Panc1 (cell line): ENCODE results near the gene TMEM217.

Source experiments
- SIN3A ChIP-seq: IDR thresholded peaks from 2 replicates; pipeline ENCODE4 v1.6.1; 2012; ENCODE audit warnings: low read depth, mild to moderate bottlenecking, low read length, moderate library complexity, borderline replicate concordance; ENCODE audit not compliant: insufficient read depth
- TCF7L2 ChIP-seq: IDR thresholded peaks from 2 replicates; pipeline ENCODE4 v1.6.1; 2011; ENCODE audit warnings: mild to moderate bottlenecking, low read depth, low read length, inconsistent platforms
- TF ChIP-seq, protein P1 (sequence below): fragments of 450-650 bp; IDR thresholded peaks from 2 replicates; pipeline ENCODE4 v1.5.1; 2017; ENCODE audit warnings: mild to moderate bottlenecking
- TF ChIP-seq, protein P2 (sequence below), 2 experiments: IDR thresholded peaks; 2 replicates each; pipeline ENCODE4 v1.6.1; 2011 to 2012; ENCODE audit warnings: low read depth in 2 of 2, control low read depth in 1 of 2, low read length in 1 of 2, mild to moderate bottlenecking in 1 of 2, moderate library complexity in 1 of 2; ENCODE audit not compliant: insufficient read depth in 1 of 2

DNA sequence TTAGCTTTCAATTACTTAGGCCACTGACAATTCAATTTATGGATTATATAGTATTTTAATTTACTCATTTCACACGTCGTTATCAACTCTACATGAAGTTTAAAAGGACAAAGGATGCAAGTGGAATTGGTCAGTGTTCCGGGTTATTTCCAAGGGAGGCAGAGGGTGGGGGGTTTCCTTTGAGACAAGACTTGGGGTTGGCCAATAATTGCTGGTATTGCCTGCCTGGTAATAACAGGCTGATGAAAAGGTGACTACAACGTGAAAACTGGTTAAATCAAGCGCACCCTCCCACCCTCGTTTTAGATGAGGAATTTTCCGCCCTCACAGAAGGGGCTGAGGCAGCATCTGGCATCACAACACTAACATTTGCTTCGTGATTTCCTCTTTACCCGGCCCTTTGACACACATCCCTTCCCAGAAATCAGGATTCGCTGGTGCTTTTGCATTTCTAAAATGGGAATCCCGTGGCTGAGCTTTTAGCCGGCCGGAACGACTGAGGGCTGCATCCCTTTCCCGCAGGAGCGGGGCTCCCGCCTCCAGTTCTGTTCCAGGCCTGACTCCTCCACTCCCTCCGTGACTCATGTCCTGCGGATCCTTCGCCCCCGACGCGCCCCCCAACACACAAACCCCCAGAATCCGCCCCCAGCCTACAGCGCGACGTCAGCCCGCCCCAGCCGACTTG, 89.0 kb downstream of the TMEM217 start:
- TF ChIP-seq, protein P1, sequence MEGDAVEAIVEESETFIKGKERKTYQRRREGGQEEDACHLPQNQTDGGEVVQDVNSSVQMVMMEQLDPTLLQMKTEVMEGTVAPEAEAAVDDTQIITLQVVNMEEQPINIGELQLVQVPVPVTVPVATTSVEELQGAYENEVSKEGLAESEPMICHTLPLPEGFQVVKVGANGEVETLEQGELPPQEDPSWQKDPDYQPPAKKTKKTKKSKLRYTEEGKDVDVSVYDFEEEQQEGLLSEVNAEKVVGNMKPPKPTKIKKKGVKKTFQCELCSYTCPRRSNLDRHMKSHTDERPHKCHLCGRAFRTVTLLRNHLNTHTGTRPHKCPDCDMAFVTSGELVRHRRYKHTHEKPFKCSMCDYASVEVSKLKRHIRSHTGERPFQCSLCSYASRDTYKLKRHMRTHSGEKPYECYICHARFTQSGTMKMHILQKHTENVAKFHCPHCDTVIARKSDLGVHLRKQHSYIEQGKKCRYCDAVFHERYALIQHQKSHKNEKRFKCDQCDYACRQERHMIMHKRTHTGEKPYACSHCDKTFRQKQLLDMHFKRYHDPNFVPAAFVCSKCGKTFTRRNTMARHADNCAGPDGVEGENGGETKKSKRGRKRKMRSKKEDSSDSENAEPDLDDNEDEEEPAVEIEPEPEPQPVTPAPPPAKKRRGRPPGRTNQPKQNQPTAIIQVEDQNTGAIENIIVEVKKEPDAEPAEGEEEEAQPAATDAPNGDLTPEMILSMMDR: no peak
- TF ChIP-seq SIN3A: no peak
- TF ChIP-seq TCF7L2: no peak
- TF ChIP-seq, protein P2, sequence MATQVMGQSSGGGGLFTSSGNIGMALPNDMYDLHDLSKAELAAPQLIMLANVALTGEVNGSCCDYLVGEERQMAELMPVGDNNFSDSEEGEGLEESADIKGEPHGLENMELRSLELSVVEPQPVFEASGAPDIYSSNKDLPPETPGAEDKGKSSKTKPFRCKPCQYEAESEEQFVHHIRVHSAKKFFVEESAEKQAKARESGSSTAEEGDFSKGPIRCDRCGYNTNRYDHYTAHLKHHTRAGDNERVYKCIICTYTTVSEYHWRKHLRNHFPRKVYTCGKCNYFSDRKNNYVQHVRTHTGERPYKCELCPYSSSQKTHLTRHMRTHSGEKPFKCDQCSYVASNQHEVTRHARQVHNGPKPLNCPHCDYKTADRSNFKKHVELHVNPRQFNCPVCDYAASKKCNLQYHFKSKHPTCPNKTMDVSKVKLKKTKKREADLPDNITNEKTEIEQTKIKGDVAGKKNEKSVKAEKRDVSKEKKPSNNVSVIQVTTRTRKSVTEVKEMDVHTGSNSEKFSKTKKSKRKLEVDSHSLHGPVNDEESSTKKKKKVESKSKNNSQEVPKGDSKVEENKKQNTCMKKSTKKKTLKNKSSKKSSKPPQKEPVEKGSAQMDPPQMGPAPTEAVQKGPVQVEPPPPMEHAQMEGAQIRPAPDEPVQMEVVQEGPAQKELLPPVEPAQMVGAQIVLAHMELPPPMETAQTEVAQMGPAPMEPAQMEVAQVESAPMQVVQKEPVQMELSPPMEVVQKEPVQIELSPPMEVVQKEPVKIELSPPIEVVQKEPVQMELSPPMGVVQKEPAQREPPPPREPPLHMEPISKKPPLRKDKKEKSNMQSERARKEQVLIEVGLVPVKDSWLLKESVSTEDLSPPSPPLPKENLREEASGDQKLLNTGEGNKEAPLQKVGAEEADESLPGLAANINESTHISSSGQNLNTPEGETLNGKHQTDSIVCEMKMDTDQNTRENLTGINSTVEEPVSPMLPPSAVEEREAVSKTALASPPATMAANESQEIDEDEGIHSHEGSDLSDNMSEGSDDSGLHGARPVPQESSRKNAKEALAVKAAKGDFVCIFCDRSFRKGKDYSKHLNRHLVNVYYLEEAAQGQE (IDR thresholded peaks at IDR 0.05; ENCODE audit: insufficient read depth in 1 of 2, low read depth in 2 of 2, low read length in 1 of 2): no peak
